IMR-90 (cell line): ENCODE measurements around the gene ZNF532. TPM values are rescaled to one million over a fixed set of nuclear protein-coding genes. Genes with fewer than 3 reads are reported as not detected.

ENCODE experiments used
- ATAC-seq: fragments of 200-7000 bp; cut with Tn5 transposase; 2 replicates; pipeline ENCODE4 v1.9.1; 2020; ENCODE audit warnings: low read depth, mild to moderate bottlenecking, moderate library complexity
- BruUV-seq: library from RNA; stranded (reverse); fragments of 400-500 nt; replicated peaks from 2 replicates; lab custom pipeline; 2021; lab: Mats Ljungman, UMichigan
- CTCF ChIA-PET: fragments of 300-600 bp; formaldehyde crosslinking; extraction: SDS; loops from one replicate; lab custom pipeline; 2021; ENCODE audit warnings: antibody characterized with exemption; lab: Yijun Ruan, JAX
- POLR2A ChIA-PET: fragments of 300-600 bp; sonication (Branson Sonifier 250); formaldehyde crosslinking; loops from one replicate; lab custom pipeline; 2022; ENCODE audit warnings: antibody characterized with exemption; ENCODE audit not compliant: unreplicated experiment; lab: Charles Lee
- DNase-seq: peaks from one replicate; pipeline ENCODE4 v3.0.0; 2013
- H2AFZ ChIP-seq: replicated peaks from 2 replicates; pipeline ENCODE3; 2013; ENCODE audit warnings: low read length, mild to moderate bottlenecking; ENCODE audit not compliant: poor library complexity
- H2AK5ac ChIP-seq: 2 replicates; pipeline ENCODE4 v1.6.1; 2013; ENCODE audit warnings: low read depth, low read length, inconsistent platforms
- H2AK9ac ChIP-seq: replicated peaks from 2 replicates; pipeline ENCODE3; 2013; ENCODE audit warnings: mild to moderate bottlenecking, low read depth, low read length, moderate library complexity; ENCODE audit not compliant: poor library complexity
- H2BK120ac ChIP-seq: 2 replicates; pipeline ENCODE4 v1.6.1; 2013; ENCODE audit warnings: low read depth, low read length, inconsistent platforms
- H2BK15ac ChIP-seq: 3 replicates; pipeline ENCODE4 v1.6.1; 2013; ENCODE audit warnings: low read depth, low read length, inconsistent platforms
- H2BK20ac ChIP-seq: 2 replicates; pipeline ENCODE4 v1.6.1; 2013; ENCODE audit warnings: low read depth, mild to moderate bottlenecking, inconsistent platforms, low read length, moderate library complexity
- H2BK5ac ChIP-seq: 2 replicates; pipeline ENCODE4 v1.6.1; 2013; ENCODE audit warnings: mild to moderate bottlenecking, low read depth, low read length, inconsistent platforms; ENCODE audit not compliant: poor library complexity, severe bottlenecking
- H3K14ac ChIP-seq: replicated peaks from 2 replicates; pipeline ENCODE4 v1.6.1; 2013; ENCODE audit warnings: low read depth, low read length, inconsistent platforms
- H3K18ac ChIP-seq: 2 replicates; pipeline ENCODE4 v1.6.1; 2013; ENCODE audit warnings: low read depth, low read length, control low read depth
- H3K23ac ChIP-seq: 2 replicates; pipeline ENCODE4 v1.6.1; 2013; ENCODE audit warnings: low read depth, low read length, inconsistent platforms
- H3K27ac ChIP-seq: 2 replicates; pipeline ENCODE4 v1.5.1; 2013; ENCODE audit warnings: mild to moderate bottlenecking, control low read depth, low read length; ENCODE audit not compliant: insufficient read depth
- H3K27me3 ChIP-seq: 2 replicates; pipeline ENCODE4 v1.6.1; 2013; ENCODE audit warnings: low read length; ENCODE audit not compliant: control insufficient read depth, insufficient read depth
- H3K36me3 ChIP-seq: 2 replicates; pipeline ENCODE4 v1.6.1; 2013; ENCODE audit warnings: low read length, mixed read lengths; ENCODE audit not compliant: control insufficient read depth, insufficient read depth
- H3K4ac ChIP-seq: 2 replicates; pipeline ENCODE4 v1.6.1; 2013; ENCODE audit warnings: low read depth, low read length, inconsistent platforms
- H3K4me1 ChIP-seq: 2 replicates; pipeline ENCODE4 v1.6.1; 2013; ENCODE audit warnings: low read length, mixed read lengths; ENCODE audit not compliant: control insufficient read depth, insufficient read depth
- H3K4me2 ChIP-seq: 2 replicates; pipeline ENCODE4 v1.6.1; 2013; ENCODE audit warnings: low read depth, mild to moderate bottlenecking, control low read depth, low read length, moderate library complexity
- H3K4me3 ChIP-seq: 2 replicates; pipeline ENCODE4 v1.5.1; 2013; ENCODE audit warnings: low read depth, mild to moderate bottlenecking, control low read depth, low read length, moderate library complexity; ENCODE audit not compliant: insufficient read depth
- H3K56ac ChIP-seq: 2 replicates; pipeline ENCODE4 v1.6.1; 2013; ENCODE audit warnings: low read length, inconsistent platforms; ENCODE audit not compliant: insufficient read depth; ENCODE audit errors: extremely low read depth
- H3K79me1 ChIP-seq, 2 experiments: 2 replicates each; pipeline ENCODE4 v1.6.1; 2013; ENCODE audit warnings: low read length in 2 of 2, inconsistent platforms in 1 of 2, low read depth in 1 of 2
- H3K9ac ChIP-seq: 2 replicates; pipeline ENCODE4 v1.6.1; 2013; ENCODE audit warnings: low read depth, low read length, control low read depth
- H3K9me1 ChIP-seq: 2 replicates; pipeline ENCODE4 v1.6.1; 2013; ENCODE audit warnings: low read length, inconsistent platforms; ENCODE audit not compliant: insufficient read depth
- H3K9me3 ChIP-seq: 2 replicates; pipeline ENCODE4 v1.6.1; 2013; ENCODE audit warnings: low read length; ENCODE audit not compliant: control insufficient read depth, insufficient read depth
- H4K20me1 ChIP-seq: 2 replicates; pipeline ENCODE4 v1.6.1; 2013; ENCODE audit warnings: low read length, inconsistent platforms; ENCODE audit not compliant: insufficient read depth
- H4K5ac ChIP-seq: 2 replicates; pipeline ENCODE4 v1.6.1; 2013; ENCODE audit warnings: mild to moderate bottlenecking, low read depth, low read length, control low read depth
- H4K8ac ChIP-seq, 2 experiments: 2 replicates each; pipeline ENCODE4 v1.6.1; 2013; ENCODE audit warnings: low read depth in 2 of 2, low read length in 2 of 2, control low read depth in 1 of 2, inconsistent platforms in 1 of 2
- H4K91ac ChIP-seq: 2 replicates; pipeline ENCODE4 v1.6.1; 2013; ENCODE audit warnings: low read depth, low read length, inconsistent platforms; ENCODE audit not compliant: insufficient read depth
- CHD1 ChIP-seq: IDR thresholded peaks from 2 replicates; pipeline ENCODE4 v1.6.1; 2012; ENCODE audit warnings: low read depth, low read length, improper control_type of control experiment
- CTCF ChIP-seq: conservative IDR thresholded peaks from 2 replicates; pipeline ENCODE4 v1.5.1; 2012; ENCODE audit warnings: mild to moderate bottlenecking, low read depth, low read length, improper control_type of control experiment
- ELK1 ChIP-seq: fragments of 150-350 bp; IDR thresholded peaks from 2 replicates; pipeline ENCODE4 v1.6.1; 2016; ENCODE audit warnings: low read depth, mild to moderate bottlenecking, low read length, moderate library complexity, borderline replicate concordance
- FOS ChIP-seq: fragments of 150-350 bp; IDR thresholded peaks from 2 replicates; pipeline ENCODE4 v1.6.1; 2016; ENCODE audit warnings: low read depth, low read length
- MAFK ChIP-seq: IDR thresholded peaks from 2 replicates; pipeline ENCODE4 v1.6.1; 2012; ENCODE audit warnings: low read depth, low read length, improper control_type of control experiment
- MAZ ChIP-seq: IDR thresholded peaks from 2 replicates; pipeline ENCODE4 v1.6.1; 2012; ENCODE audit warnings: low read depth, mild to moderate bottlenecking, low read length, improper control_type of control experiment, moderate library complexity, borderline replicate concordance
- MXI1 ChIP-seq: IDR thresholded peaks from 2 replicates; pipeline ENCODE4 v1.6.1; 2012; ENCODE audit warnings: low read depth, mild to moderate bottlenecking, low read length, moderate library complexity, borderline replicate concordance
- POLR2A ChIP-seq: IDR thresholded peaks from 2 replicates; pipeline ENCODE4 v1.6.1; 2012; ENCODE audit warnings: mild to moderate bottlenecking, low read depth, low read length
- RAD21 ChIP-seq: IDR thresholded peaks from 2 replicates; pipeline ENCODE4 v1.6.1; 2012; ENCODE audit warnings: low read length, improper control_type of control experiment
- RCOR1 ChIP-seq: IDR thresholded peaks from 2 replicates; pipeline ENCODE4 v1.6.1; 2012; ENCODE audit warnings: mild to moderate bottlenecking, low read length, improper control_type of control experiment; ENCODE audit not compliant: insufficient replicate concordance
- RFX5 ChIP-seq: IDR thresholded peaks from 2 replicates; pipeline ENCODE4 v1.8.0; 2012; ENCODE audit warnings: low read depth, mild to moderate bottlenecking, low read length, moderate library complexity
- SMC3 ChIP-seq: fragments of 150-350 bp; IDR thresholded peaks from 2 replicates; pipeline ENCODE4 v1.6.1; 2016; ENCODE audit warnings: low read depth, mild to moderate bottlenecking, antibody characterized with exemption, low read length, moderate library complexity
- USF2 ChIP-seq: fragments of 150-350 bp; IDR thresholded peaks from 2 replicates; pipeline ENCODE4 v1.6.1; 2017; ENCODE audit warnings: mild to moderate bottlenecking, antibody characterized with exemption, low read length, low read depth
- WGBS, 2 experiments: methylation state at CpG; one replicate each; pipeline versions ENCODE4 v1.1.5 to v1.1.7; 2013; ENCODE audit warnings: missing lambda C conversion rate in 2 of 2; ENCODE audit not compliant: insufficient read length in 1 of 2; ENCODE audit errors: extremely low coverage in 2 of 2; 5-methylcytosine and 5-hydroxymethylcytosine counted together
- dilution Hi-C: fragments of 300-500 bp; cut with HindIII; formaldehyde crosslinking; loops from one replicate; pipeline ENCODE4 v1.14.3; 2018; ENCODE audit warnings: low sequenced_read_pairs; ENCODE audit not compliant: unreplicated experiment
- in situ Hi-C: fragments of 300-500 bp; cut with MboI; formaldehyde crosslinking; loops from 3 replicates; pipeline ENCODE4 v1.14.3; 2019; ENCODE audit warnings: low sequenced_read_pairs, inconsistent platforms, mixed read lengths
- intact Hi-C: fragments of 100-400 bp; cut with micrococcal nuclease; formaldehyde crosslinking; loops from 2 replicates; pipeline ENCODE4 v1.10.0; 2022
- polyA plus RNA-seq, 3 experiments: library from polyadenylated mRNA; depleted of rRNA; stranded (reverse); fragments of >200 nt; gene quantifications; 2 replicates each; pipeline ENCODE4 v1.2.3, GENCODE V29; 2012; ENCODE audit warnings: low replicate concordance in 1 of 3
- total RNA-seq: library from RNA; depleted of rRNA; stranded (reverse); fragments of >200 nt; gene quantifications from 2 replicates; pipeline ENCODE4 v1.2.3, GENCODE V29; 2012

ZNF532 gene
- total and polyA plus RNA-seq, 2 of the 4 experiments (the other 2 are of a cell fraction), result 29.9 to 45.8 TPM

DNA sequence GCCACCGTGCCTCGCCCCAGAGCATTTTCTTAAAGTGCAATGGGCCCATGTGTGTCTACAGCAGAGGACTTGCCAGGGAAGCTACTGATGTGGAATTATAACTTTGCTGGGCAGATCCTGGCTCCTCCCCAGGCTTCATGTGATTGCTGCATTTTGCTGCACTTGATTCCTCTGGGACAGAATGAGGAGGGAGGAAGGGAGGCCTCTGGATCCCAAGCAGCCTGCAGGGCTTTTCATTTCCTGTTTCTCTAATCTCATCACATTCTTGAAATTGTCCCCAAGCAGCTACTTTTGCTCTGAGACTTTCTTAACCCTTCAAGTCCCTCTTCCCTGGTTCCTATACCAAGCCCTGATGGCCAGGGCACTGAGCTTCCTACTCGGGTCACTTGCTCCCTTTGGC lies 140.6 kb downstream of the ZNF532 start:
- H2BK120ac ChIP-seq, result peak overlapping the region; percentile 92
- H2AK5ac ChIP-seq, result peak overlapping the region; percentile 98
- H2AK9ac ChIP-seq, result peak overlapping the region; percentile 74
- peak overlapping the region; percentile 89 for H4K91ac ChIP-seq
- H3K27me3 ChIP-seq, result no peaks in the 10 kb centered on the region
- peaks cover 14% of the 10 kb centered on the region for H3K9me1 ChIP-seq
- intact Hi-C loops, result no loop called here
- WGBS, 2 experiments, result 92% methylated on average over 2 of the region's 3 CpGs; no CpG with 5 or more reads in 1 of the 2 experiments
- POLR2A ChIA-PET, result no interaction called here
- in situ Hi-C loops, result no loop called here
- DNase-seq, result peak; percentile 42
- no peak overlapping the region for H3K4me3 ChIP-seq
- peaks cover 6% of the 10 kb centered on the region; the same call in 1 of the 2 replicates for H3K9me3 ChIP-seq
- H3K23ac ChIP-seq, result peak overlapping the region; percentile 19; the same call in 1 of the 2 replicates
- peak overlapping the region; percentile 90 for H2AFZ ChIP-seq
- peak; percentile 90 for ATAC-seq
- peak overlapping the region; percentile 39 for H3K27ac ChIP-seq
- peak overlapping the region; percentile 35 for H3K14ac ChIP-seq
- peaks cover 4% of the 10 kb centered on the region for H3K4me1 ChIP-seq
- TF ChIP-seq RAD21 (no peak), RFX5 (no peak), RCOR1 (no peak), FOS (no peak), ELK1 (no peak), USF2 (no peak), MXI1 (no peak), MAZ (no peak), SMC3 (no peak), CHD1 (no peak), POLR2A (no peak), CTCF (no peak), MAFK (no peak)
- H3K9ac ChIP-seq, result no peak overlapping the region
- H4K8ac ChIP-seq, result peak overlapping the region; percentile 80 to 90
- H3K4me2 ChIP-seq, result no peak overlapping the region
- no peaks in the 10 kb centered on the region for H4K20me1 ChIP-seq
- H2BK5ac ChIP-seq, result peak overlapping the region; percentile 52
- CTCF ChIA-PET, result interaction anchor here (0.8 kb wide), 1 partner anchor 65 kb away, joined by 5 read pairs; no protein-coding TSS in a partner anchor
- H2BK20ac ChIP-seq, result peak overlapping the region; percentile 91
- peak overlapping the region; percentile 81 for H3K4ac ChIP-seq
- H4K5ac ChIP-seq, result peak overlapping the region; percentile 42; the same call in 1 of the 2 replicates
- dilution Hi-C loops, result no loop called here
- peak overlapping the region; percentile 16 for H3K18ac ChIP-seq
- H3K79me1 ChIP-seq, result no peaks in the 10 kb centered on the region
- H3K36me3 ChIP-seq, result no peaks in the 10 kb centered on the region
- H2BK15ac ChIP-seq, result peak overlapping the region; percentile 100; the same call in 1 of the 3 replicates
- H3K56ac ChIP-seq, result peak overlapping the region; percentile 37; the same call in 1 of the 2 replicates
- BruUV-seq, result no TSS peak
